Activated naive CD4-positive, alpha-beta T cell treated with anti-CD3 and anti-CD28 coated beads, Interleukin-2, amount 50 U/mL, for 72 hours (primary cell): Measurements from ENCODE around the gene RLN1. TPM values are rescaled to one million over a fixed set of nuclear protein-coding genes. Genes with fewer than 3 reads are reported as not detected.

Source experiments
- total RNA-seq, 2 donors: library from RNA; stranded (reverse); gene quantifications; one replicate each; pipeline ENCODE4 v1.2.3, GENCODE V29; 2022

The RLN1 gene
- total RNA-seq, 2 donors from 2014 or later = 1.7 to 2.5 TPM

Other genes with a start within 250 kb of the RLN1 start
- not detected for gene INSL6, start 154.2 kb downstream of the RLN1 start, total RNA-seq
- gene INSL4, start 108.5 kb downstream of the RLN1 start, total RNA-seq = not detected
- gene RLN2, start 35.2 kb downstream of the RLN1 start, total RNA-seq = 1 to 10 TPM; 2.4 to 4.6 TPM
- 10 to 100 TPM; 30.3 to 48.5 TPM for gene PLGRKT, start 98.0 kb upstream of the RLN1 start, total RNA-seq
- 10 to 100 TPM; 34.5 to 65.5 TPM for gene CD274, start 110.7 kb upstream of the RLN1 start, total RNA-seq
- gene PDCD1LG2, start 170.7 kb upstream of the RLN1 start, total RNA-seq = under 1 TPM; 0.19 to 0.87 TPM